ENCODE data around the gene RXFP4. TPM values are rescaled to one million over a fixed set of nuclear protein-coding genes. Genes with fewer than 3 reads are reported as not detected.

Gene RXFP4
- polyA plus RNA-seq, 2 of the 4 experiments (the other 2 are of a cell fraction): 0.06 to 0.12 TPM

DNA sequence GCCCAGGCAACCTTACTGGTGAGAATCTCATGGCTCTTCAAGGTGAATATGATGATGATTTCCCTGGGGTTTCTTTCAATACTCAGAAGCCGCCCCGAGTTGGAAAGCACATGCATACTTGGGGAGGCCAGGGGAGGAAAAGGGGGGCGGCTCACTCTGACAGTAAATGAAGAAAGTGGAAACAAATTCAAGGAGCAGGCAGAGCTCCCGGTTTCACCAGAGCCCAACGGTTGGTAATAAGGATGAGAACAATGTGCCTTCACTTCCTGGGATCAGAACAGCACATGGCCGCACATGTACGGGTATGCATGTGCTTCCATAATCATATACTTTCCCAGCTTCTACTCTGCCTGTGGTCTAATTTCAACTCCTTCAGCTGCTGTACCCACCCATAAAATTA, 40.7 kb downstream of the RXFP4 start:
- Histone ChIP-seq H3K27ac (peak overlapping the region; percentile 98 to 99), H3K4me3 (peak overlapping the region; percentile 90; the same call in 2 of the 3 replicates), H3K4me1 (peaks cover 58% of the 10 kb centered on the region), H3K4me2 (peak overlapping the region; percentile 93), H3K9me3 (no peaks in the 10 kb centered on the region)
- ChIA-PET POLR2A (no interaction called here), CTCF (interaction anchor here (0.9 to 24.7 kb wide), 5 partner anchors 11 to 41 kb away, joined by 3 to 423 read pairs (median 4); partner anchors contain the start of gene RXFP4)
- no peak for DNase-seq (ENCODE audit: low read depth in 1 of 2, low spot score in 1 of 2)
- TF ChIP-seq HDAC2 (IDR thresholded peaks at IDR 0.05) (no peak), FOXS1 (CRISPR knock-in tag; IDR thresholded peaks at IDR 0.05) (no peak), ZC3H11A (IDR thresholded peaks at IDR 0.05) (no peak), JUN (IDR thresholded peaks at IDR 0.05) (no peak), MYC (IDR thresholded peaks at IDR 0.05; ENCODE audit: borderline replicate concordance, low read length) (no peak), FOSB (CRISPR knock-in tag; IDR thresholded peaks at IDR 0.05) (no peak), NFE2L2 (conservative IDR thresholded peaks at IDR 0.05; ENCODE audit: low read length) (no peak), POLR2A (IDR thresholded peaks at IDR 0.05; ENCODE audit: low read length) (no peak), HEYL (CRISPR knock-in tag; IDR thresholded peaks at IDR 0.05) (no peak), TP53 (CRISPR knock-in tag; IDR thresholded peaks at IDR 0.05) (no peak), ESRRA (IDR thresholded peaks at IDR 0.05; ENCODE audit: borderline replicate concordance, low read length) (no peak)
- TF ChIP-seq, protein P1, sequence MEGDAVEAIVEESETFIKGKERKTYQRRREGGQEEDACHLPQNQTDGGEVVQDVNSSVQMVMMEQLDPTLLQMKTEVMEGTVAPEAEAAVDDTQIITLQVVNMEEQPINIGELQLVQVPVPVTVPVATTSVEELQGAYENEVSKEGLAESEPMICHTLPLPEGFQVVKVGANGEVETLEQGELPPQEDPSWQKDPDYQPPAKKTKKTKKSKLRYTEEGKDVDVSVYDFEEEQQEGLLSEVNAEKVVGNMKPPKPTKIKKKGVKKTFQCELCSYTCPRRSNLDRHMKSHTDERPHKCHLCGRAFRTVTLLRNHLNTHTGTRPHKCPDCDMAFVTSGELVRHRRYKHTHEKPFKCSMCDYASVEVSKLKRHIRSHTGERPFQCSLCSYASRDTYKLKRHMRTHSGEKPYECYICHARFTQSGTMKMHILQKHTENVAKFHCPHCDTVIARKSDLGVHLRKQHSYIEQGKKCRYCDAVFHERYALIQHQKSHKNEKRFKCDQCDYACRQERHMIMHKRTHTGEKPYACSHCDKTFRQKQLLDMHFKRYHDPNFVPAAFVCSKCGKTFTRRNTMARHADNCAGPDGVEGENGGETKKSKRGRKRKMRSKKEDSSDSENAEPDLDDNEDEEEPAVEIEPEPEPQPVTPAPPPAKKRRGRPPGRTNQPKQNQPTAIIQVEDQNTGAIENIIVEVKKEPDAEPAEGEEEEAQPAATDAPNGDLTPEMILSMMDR (IDR thresholded peaks at IDR 0.05): no peak
- TF ChIP-seq, protein P2, sequence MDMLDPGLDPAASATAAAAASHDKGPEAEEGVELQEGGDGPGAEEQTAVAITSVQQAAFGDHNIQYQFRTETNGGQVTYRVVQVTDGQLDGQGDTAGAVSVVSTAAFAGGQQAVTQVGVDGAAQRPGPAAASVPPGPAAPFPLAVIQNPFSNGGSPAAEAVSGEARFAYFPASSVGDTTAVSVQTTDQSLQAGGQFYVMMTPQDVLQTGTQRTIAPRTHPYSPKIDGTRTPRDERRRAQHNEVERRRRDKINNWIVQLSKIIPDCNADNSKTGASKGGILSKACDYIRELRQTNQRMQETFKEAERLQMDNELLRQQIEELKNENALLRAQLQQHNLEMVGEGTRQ (IDR thresholded peaks at IDR 0.05): no peak
- TF ChIP-seq, protein P3, sequence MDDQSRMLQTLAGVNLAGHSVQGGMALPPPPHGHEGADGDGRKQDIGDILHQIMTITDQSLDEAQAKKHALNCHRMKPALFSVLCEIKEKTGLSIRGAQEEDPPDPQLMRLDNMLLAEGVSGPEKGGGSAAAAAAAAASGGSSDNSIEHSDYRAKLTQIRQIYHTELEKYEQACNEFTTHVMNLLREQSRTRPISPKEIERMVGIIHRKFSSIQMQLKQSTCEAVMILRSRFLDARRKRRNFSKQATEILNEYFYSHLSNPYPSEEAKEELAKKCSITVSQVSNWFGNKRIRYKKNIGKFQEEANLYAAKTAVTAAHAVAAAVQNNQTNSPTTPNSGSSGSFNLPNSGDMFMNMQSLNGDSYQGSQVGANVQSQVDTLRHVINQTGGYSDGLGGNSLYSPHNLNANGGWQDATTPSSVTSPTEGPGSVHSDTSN (IDR thresholded peaks at IDR 0.05): no peak
- FAIRE-seq: no peak
- ATAC-seq: no peak
- WGBS (ENCODE audit: missing lambda C conversion rate): 90% methylated on average over 7 of the region's 7 CpGs

DNA sequence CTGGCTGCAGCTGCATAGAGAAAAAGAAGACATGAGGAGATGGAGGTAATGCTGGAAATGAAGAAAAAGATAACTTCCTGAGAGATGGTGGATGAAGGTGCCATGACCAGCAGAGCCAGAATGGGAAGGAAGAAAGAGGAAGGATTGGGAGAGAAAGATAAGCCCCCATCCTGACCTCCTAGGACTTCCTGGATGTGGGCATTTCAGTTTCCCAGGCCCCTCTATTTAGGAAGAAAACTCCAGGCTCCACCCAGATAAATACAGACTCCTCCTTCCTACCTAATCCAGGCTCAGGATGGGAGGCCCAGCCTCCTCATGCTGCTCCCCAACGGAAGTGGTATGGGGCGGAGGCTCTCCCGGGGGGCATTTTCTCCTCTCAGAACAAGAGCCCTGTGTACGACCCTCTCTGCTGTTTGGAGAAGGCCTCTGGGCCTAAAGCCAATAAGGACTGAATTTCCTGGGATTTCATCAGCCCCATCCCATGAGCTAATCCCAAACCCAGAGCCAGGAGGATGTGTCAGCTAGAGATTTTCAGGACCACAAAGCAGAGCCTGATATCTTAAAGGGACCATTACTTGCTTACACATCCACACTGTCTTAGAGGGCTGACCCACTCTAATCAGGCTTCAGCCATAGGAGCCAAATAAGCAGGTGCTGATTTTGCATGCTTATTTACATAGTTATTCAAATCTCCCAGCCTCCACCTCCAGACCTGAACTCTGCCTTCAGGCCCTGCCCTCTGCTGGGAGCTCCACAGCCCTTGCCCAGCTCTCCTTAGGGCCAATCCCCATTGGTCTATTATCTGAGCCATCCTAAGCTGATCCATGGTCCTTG, 42.0 kb downstream of the RXFP4 start:
- Histone ChIP-seq H3K4me2 (peak overlapping the region; percentile 93), H3K9me3 (no peaks in the 10 kb centered on the region), H3K4me1 (peaks cover 56% of the 10 kb centered on the region), H3K27ac (peak overlapping the region; percentile 98 to 99), H3K4me3 (peak overlapping the region; percentile 90)
- POLR2A ChIA-PET: interaction anchor here (0.6 to 1.3 kb wide), 9 partner anchors 8 to 83 kb away, joined by 3 to 10 read pairs (median 5); partner anchors contain the start of gene KHDC4
- ATAC-seq: peak; percentile 55 to 79
- WGBS (ENCODE audit: missing lambda C conversion rate): 30% methylated on average over 4 of the region's 4 CpGs
- no peak for FAIRE-seq
- CTCF ChIA-PET: interaction anchor here (0.6 to 24.7 kb wide), 20 partner anchors 8 to 357 kb away, joined by 3 to 423 read pairs (median 4); partner anchors contain the start of genes KHDC4, RXFP4, SSR2 and UBQLN4
- TF ChIP-seq RAD21 (conservative IDR thresholded peaks at IDR 0.05 in 1 of 2, IDR thresholded peaks at IDR 0.05 in 1 of 2): peak in 1 of 2 experiments; percentile 20; a peak in 1 of 5 replicates
- TF ChIP-seq, protein P4, sequence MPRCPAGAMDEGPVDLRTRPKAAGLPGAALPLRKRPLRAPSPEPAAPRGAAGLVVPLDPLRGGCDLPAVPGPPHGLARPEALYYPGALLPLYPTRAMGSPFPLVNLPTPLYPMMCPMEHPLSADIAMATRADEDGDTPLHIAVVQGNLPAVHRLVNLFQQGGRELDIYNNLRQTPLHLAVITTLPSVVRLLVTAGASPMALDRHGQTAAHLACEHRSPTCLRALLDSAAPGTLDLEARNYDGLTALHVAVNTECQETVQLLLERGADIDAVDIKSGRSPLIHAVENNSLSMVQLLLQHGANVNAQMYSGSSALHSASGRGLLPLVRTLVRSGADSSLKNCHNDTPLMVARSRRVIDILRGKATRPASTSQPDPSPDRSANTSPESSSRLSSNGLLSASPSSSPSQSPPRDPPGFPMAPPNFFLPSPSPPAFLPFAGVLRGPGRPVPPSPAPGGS (IDR thresholded peaks at IDR 0.05): peak; percentile 56; the same call in 1 of the 3 replicates
- TF ChIP-seq CHD4 (IDR thresholded peaks at IDR 0.05; ENCODE audit: borderline replicate concordance): no peak
- TF ChIP-seq CHD2 (IDR thresholded peaks at IDR 0.05; ENCODE audit: low read length, partially characterized antibody): no peak
- TF ChIP-seq MAZ (IDR thresholded peaks at IDR 0.05; ENCODE audit: borderline replicate concordance, low read depth, low read length): no peak
- no peak for TF ChIP-seq ZSCAN20 (CRISPR knock-in tag; IDR thresholded peaks at IDR 0.05)
- TF ChIP-seq RCOR1 (IDR thresholded peaks at IDR 0.05; ENCODE audit: low read depth, low read length): no peak
- TF ChIP-seq FOSL2 (IDR thresholded peaks at IDR 0.05): no peak
- no peak for TF ChIP-seq FOSL2 (CRISPR knock-in tag; IDR thresholded peaks at IDR 0.05)
- TF ChIP-seq, protein P5, sequence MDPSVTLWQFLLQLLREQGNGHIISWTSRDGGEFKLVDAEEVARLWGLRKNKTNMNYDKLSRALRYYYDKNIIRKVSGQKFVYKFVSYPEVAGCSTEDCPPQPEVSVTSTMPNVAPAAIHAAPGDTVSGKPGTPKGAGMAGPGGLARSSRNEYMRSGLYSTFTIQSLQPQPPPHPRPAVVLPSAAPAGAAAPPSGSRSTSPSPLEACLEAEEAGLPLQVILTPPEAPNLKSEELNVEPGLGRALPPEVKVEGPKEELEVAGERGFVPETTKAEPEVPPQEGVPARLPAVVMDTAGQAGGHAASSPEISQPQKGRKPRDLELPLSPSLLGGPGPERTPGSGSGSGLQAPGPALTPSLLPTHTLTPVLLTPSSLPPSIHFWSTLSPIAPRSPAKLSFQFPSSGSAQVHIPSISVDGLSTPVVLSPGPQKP (IDR thresholded peaks at IDR 0.05; ENCODE audit: low read depth, low read length): no peak
- peak; percentile 20; the same call in 1 of the 3 replicates for TF ChIP-seq SMC3 (IDR thresholded peaks at IDR 0.05)
- TF ChIP-seq CEBPB (IDR thresholded peaks at IDR 0.05): peak; percentile 18 to 54; a peak in 2 of 4 replicates
- peak in 1 of 2 experiments; percentile 71; a peak in 3 of 5 replicates for TF ChIP-seq EP300 (IDR thresholded peaks at IDR 0.05)
- TF ChIP-seq JUN (IDR thresholded peaks at IDR 0.05): peak; percentile 74 to 82; a peak in 2 of 5 replicates
- DNase-seq (ENCODE audit: low read depth in 1 of 2, low spot score in 1 of 2): peak in 1 of 2 experiments; percentile 80
